GM12874 (cell line): Measurements from ENCODE around the gene KRTAP10-8.
"Not testable (repeated sequence)": the region's sequence is repeated elsewhere in the genome, so short reads cannot be mapped to it uniquely, and the experiment has no call there.

Source experiments
- TF ChIP-seq, protein P1 (sequence below): IDR thresholded peaks from 2 replicates; pipeline ENCODE4 v1.5.1; 2011; ENCODE audit warnings: low read depth, mild to moderate bottlenecking, control low read depth, low read length, moderate library complexity; ENCODE audit not compliant: insufficient read depth

KRTAP10-8 gene

GRCh38 chr21:44644878-44645277 is 33.0 kb downstream of the KRTAP10-8 start:
- TF ChIP-seq, protein P1, sequence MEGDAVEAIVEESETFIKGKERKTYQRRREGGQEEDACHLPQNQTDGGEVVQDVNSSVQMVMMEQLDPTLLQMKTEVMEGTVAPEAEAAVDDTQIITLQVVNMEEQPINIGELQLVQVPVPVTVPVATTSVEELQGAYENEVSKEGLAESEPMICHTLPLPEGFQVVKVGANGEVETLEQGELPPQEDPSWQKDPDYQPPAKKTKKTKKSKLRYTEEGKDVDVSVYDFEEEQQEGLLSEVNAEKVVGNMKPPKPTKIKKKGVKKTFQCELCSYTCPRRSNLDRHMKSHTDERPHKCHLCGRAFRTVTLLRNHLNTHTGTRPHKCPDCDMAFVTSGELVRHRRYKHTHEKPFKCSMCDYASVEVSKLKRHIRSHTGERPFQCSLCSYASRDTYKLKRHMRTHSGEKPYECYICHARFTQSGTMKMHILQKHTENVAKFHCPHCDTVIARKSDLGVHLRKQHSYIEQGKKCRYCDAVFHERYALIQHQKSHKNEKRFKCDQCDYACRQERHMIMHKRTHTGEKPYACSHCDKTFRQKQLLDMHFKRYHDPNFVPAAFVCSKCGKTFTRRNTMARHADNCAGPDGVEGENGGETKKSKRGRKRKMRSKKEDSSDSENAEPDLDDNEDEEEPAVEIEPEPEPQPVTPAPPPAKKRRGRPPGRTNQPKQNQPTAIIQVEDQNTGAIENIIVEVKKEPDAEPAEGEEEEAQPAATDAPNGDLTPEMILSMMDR = no peak

- TF ChIP-seq, protein P1 = not testable (repeated sequence)
Observed at GRCh38 chr21:44646366-44647221, 34.7 kb downstream of the KRTAP10-8 start, which contains the start of gene KRTAP10-11. TSS of gene KRTAP10-11 (plus strand) at chr21:44646414. CDS start at chr21:44646459, 45 bp downstream.

DNA sequence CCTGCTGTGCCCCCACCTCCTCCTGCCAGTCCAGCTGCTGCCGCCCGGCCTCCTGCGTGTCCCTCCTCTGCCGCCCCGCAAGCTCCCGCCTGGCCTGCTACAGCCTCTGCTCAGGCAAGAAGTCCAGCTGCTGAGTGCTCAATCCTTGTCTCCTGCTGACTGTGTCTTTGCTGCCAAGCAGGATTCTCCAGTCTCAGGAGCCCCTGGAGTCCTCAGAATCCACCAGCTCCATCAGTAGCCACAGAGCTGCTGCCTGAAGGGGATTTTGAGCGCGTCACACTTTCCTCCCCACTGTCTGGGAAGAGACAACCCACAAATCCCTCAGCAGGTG is 35.3 kb downstream of the KRTAP10-8 start:
- TF ChIP-seq, protein P1 = no peak

DNA sequence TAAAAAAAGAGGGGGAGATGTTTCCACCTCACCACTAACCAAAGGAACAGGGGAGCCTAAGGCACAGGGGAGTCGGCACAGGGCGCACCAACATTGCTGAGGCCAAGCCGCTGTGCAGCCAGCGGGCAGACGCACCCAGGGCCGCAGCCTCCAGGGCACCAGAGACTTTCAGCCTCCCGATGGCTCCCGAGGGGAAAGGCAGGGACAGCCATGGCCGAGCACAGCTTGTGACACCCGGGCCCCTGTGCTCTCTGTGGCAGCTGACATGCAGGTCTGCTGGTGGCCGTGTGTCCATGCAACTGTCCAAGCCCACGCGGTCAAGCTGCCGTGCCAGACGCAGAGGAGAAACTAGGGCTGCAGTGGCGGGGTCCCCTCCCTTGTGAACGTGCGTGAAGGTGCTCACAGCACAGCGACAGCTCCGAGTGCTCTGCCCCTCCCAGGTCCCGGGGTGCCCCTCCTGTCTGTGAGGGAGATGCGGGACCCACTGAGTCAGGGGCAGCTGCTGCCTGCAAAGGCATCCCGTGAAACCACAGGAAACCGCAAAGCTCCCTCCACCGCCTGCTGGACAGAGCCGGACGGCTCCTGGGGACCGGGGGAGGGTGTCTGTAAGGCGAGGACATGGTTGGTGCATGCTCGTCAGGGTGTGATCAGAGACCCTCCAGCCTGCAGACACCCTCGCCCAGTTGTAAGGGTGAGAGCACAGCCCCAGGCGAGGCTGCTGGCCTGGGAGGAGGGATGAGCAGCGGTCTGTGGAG is 36.9 kb downstream of the KRTAP10-8 start:
- TF ChIP-seq, protein P1 = no peak

- TF ChIP-seq, protein P1 = no peak
Observed at GRCh38 chr21:44649521-44650100, 37.7 kb downstream of the KRTAP10-8 start.

GRCh38 chr21:44650265-44650972 is 38.5 kb downstream of the KRTAP10-8 start:
- TF ChIP-seq, protein P1 = no peak
